PFSK-1 (cell line): ENCODE results near the gene GTPBP3.

ENCODE experiments used
- FOXP2 ChIP-seq: optimal IDR thresholded peaks from 2 replicates; pipeline ENCODE3; 2011; ENCODE audit warnings: borderline replicate concordance, control low read depth, inconsistent platforms; ENCODE audit not compliant: insufficient read depth; ENCODE audit errors: extremely low read length, extremely low read depth
- POLR2AphosphoS5 ChIP-seq: IDR thresholded peaks from 2 replicates; pipeline ENCODE4 v1.6.1; 2012; ENCODE audit warnings: low read depth, mild to moderate bottlenecking, control low read depth, low read length, moderate library complexity
- TF ChIP-seq, protein P1 (sequence below), 2 experiments: IDR thresholded peaks; 2 replicates each; pipeline versions ENCODE4 v1.6.1 to v1.8.0; 2011 to 2012; ENCODE audit warnings: low read depth in 2 of 2, low read length in 2 of 2, control low read depth in 1 of 2, inconsistent platforms in 1 of 2, mild to moderate bottlenecking in 1 of 2, moderate library complexity in 1 of 2; ENCODE audit not compliant: insufficient read depth in 1 of 2

DNA sequence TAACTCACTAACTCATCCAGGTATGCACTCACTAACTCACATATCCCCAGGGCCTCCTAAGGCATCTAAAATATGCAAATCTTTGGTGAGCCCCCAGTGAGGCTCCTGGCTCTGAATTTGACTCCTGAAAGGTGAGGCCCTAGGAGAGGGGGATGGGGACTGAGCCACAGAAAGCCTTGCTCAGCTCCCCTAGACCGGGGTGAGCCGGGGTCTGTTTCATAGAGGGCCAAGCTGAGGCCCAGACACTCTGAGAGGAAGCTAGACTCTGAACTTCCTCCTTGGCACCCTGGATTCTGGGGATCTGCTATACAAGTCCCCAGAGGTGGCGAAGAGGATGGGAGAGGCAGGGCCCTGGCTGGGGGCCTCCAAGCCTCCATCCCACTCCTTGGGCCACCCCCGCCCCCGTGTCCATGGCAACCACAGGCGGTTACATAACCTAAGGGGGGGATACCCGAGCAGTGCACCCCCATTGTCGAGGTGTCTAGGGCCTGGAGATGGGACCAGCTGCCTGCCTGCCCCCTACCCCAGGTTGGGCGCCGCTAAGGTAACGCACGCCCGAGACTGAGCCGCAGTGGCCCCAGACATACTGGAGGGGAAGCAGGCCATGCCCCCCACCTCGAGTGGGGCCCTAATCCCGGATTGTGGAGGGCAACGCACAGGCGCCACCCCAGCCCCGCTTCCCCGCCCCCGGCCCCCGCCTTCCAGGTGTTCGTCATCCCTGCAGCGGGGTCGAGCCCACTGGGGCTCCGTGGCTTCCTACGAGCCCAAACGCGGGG lies 34.8 kb upstream of the GTPBP3 start:
- TF ChIP-seq, protein P1, sequence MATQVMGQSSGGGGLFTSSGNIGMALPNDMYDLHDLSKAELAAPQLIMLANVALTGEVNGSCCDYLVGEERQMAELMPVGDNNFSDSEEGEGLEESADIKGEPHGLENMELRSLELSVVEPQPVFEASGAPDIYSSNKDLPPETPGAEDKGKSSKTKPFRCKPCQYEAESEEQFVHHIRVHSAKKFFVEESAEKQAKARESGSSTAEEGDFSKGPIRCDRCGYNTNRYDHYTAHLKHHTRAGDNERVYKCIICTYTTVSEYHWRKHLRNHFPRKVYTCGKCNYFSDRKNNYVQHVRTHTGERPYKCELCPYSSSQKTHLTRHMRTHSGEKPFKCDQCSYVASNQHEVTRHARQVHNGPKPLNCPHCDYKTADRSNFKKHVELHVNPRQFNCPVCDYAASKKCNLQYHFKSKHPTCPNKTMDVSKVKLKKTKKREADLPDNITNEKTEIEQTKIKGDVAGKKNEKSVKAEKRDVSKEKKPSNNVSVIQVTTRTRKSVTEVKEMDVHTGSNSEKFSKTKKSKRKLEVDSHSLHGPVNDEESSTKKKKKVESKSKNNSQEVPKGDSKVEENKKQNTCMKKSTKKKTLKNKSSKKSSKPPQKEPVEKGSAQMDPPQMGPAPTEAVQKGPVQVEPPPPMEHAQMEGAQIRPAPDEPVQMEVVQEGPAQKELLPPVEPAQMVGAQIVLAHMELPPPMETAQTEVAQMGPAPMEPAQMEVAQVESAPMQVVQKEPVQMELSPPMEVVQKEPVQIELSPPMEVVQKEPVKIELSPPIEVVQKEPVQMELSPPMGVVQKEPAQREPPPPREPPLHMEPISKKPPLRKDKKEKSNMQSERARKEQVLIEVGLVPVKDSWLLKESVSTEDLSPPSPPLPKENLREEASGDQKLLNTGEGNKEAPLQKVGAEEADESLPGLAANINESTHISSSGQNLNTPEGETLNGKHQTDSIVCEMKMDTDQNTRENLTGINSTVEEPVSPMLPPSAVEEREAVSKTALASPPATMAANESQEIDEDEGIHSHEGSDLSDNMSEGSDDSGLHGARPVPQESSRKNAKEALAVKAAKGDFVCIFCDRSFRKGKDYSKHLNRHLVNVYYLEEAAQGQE (IDR thresholded peaks at IDR 0.05; ENCODE audit: insufficient read depth in 1 of 2, low read depth in 2 of 2, low read length in 2 of 2): no peak
- TF ChIP-seq FOXP2: no peak
- TF ChIP-seq POLR2AphosphoS5: no peak
